ENCODE measurements around the gene ABCA12. TPM values are rescaled to one million over a fixed set of nuclear protein-coding genes. Genes with fewer than 3 reads are reported as not detected.

The ABCA12 gene
- total and polyA plus RNA-seq, 9 of the 15 experiments (the other 6 are each of a cell fraction or from before 2014, with no cell fraction given), result 0.02 to 0.03 TPM; not detected in 7

- H3K9me3 ChIP-seq (replicated peaks; ENCODE audit: control insufficient read depth, insufficient read depth, low read depth, low read length), result no peaks in the 10 kb centered on the region
- BruUV-seq (replicated peaks), result no TSS peak
- H3K27ac ChIP-seq (ENCODE audit: extremely low read depth, low read depth, low read length), result no peak overlapping the region
- H3K4me3 ChIP-seq, result no peak overlapping the region
- H3K9me1 ChIP-seq (ENCODE audit: control insufficient read depth, insufficient read depth, low read length), result no peaks in the 10 kb centered on the region
- ChIA-PET POLR2A (no interaction called here), CTCF (ENCODE audit: low intra/inter-chr PET ratio) (no interaction called here)
- in situ Hi-C loops (cut with MboI) (no loop called here), intact Hi-C loops (cut with micrococcal nuclease) (no loop called here)
- no peak for TF ChIP-seq STAT6 (CRISPR knock-in tag; IDR thresholded peaks at IDR 0.05)
- no peak for TF ChIP-seq ZNF354B (CRISPR knock-in tag; IDR thresholded peaks at IDR 0.05)
- TF ChIP-seq ZNF174 (CRISPR knock-in tag; IDR thresholded peaks at IDR 0.05), result no peak
- no peak for TF ChIP-seq ZFP91 (CRISPR knock-in tag; IDR thresholded peaks at IDR 0.05)
- no peak for TF ChIP-seq HNRNPUL1 (IDR thresholded peaks at IDR 0.05; ENCODE audit: low read length)
- TF ChIP-seq TSC22D4 (tag; IDR thresholded peaks at IDR 0.05), result no peak
- no peak for TF ChIP-seq HOXB6 (CRISPR knock-in tag; IDR thresholded peaks at IDR 0.05; ENCODE audit: borderline replicate concordance)
- TF ChIP-seq RBM15 (IDR thresholded peaks at IDR 0.05; ENCODE audit: insufficient read depth, low read length), result no peak
- no peak for TF ChIP-seq ASH1L (IDR thresholded peaks at IDR 0.05; ENCODE audit: borderline replicate concordance, low read depth, partially characterized antibody)
- no peak for TF ChIP-seq FOS (IDR thresholded peaks at IDR 0.05; ENCODE audit: extremely low read depth, insufficient read length)
- no peak for TF ChIP-seq TCFL5 (CRISPR knock-in tag; conservative IDR thresholded peaks at IDR 0.05)
- no peak for TF ChIP-seq STAT5B (CRISPR knock-in tag; IDR thresholded peaks at IDR 0.05)
- TF ChIP-seq ZNF639 (CRISPR knock-in tag; conservative IDR thresholded peaks at IDR 0.05 in 1 of 2, IDR thresholded peaks at IDR 0.05 in 1 of 2), result no peak
- TF ChIP-seq MYC (IDR thresholded peaks at IDR 0.05; ENCODE audit: low read depth, low read length), result no peak
- no peak for TF ChIP-seq MYC (CRISPR knock-in tag; IDR thresholded peaks at IDR 0.05; ENCODE audit: borderline replicate concordance, low read depth)
- no peak for TF ChIP-seq ZNF253 (CRISPR knock-in tag; conservative IDR thresholded peaks at IDR 0.05)
- FAIRE-seq (no peak), ATAC-seq (no peak), DNase-seq (ENCODE audit: extremely low read depth in 1 of 4, low spot score in 3 of 4) (no peak)
- H4K20me1 ChIP-seq (replicated peaks; ENCODE audit: control insufficient read depth, insufficient read depth, low read length), result no peaks in the 10 kb centered on the region
- 6% methylated on average over 2 of the region's 2 CpGs for WGBS (ENCODE audit: insufficient coverage, low coverage, missing lambda C conversion rate)
- no peaks in the 10 kb centered on the region for H3K4me1 ChIP-seq (replicated peaks in 1 of 2; ENCODE audit: control insufficient read depth in 2 of 2, insufficient read depth in 2 of 2, low read length in 2 of 2)
- no peaks in the 10 kb centered on the region for H3K27me3 ChIP-seq (ENCODE audit: control insufficient read depth in 2 of 2, insufficient read depth in 2 of 2, low read length in 2 of 2)
- H3K9ac ChIP-seq (ENCODE audit: insufficient read depth in 1 of 2, low read depth in 2 of 2, low read length in 2 of 2), result no peak overlapping the region
- no peak overlapping the region for H2AFZ ChIP-seq (ENCODE audit: low read depth, low read length)
- no peaks in the 10 kb centered on the region for H3K79me2 ChIP-seq (ENCODE audit: control insufficient read depth, insufficient read depth, low read length)
- no peaks in the 10 kb centered on the region for H3K36me3 ChIP-seq (ENCODE audit: control insufficient read depth, insufficient read depth, low read length)
- H3K4me2 ChIP-seq (ENCODE audit: insufficient read depth, low read length), result no peak overlapping the region
Observed at GRCh38 chr2:215020283-215020682, 118.1 kb downstream of the ABCA12 start.
